Caco-2 (cell line): ENCODE results near the gene DUOXA1. TPM values are rescaled to one million over a fixed set of nuclear protein-coding genes. Genes with fewer than 3 reads are reported as not detected.

Source experiments
- BruUV-seq: library from RNA; stranded (reverse); fragments of 400-500 nt; replicated peaks from 2 replicates; lab custom pipeline; 2021; lab: Mats Ljungman, UMichigan
- CTCF ChIA-PET: fragments of 300-600 bp; sonication (Branson Sonifier 250); formaldehyde crosslinking; loops from one replicate; lab custom pipeline; 2022; ENCODE audit warnings: antibody characterized with exemption; lab: Charles Lee
- POLR2A ChIA-PET: fragments of 300-600 bp; sonication (Branson Sonifier 250); formaldehyde crosslinking; loops from one replicate; lab custom pipeline; 2022; ENCODE audit warnings: antibody characterized with exemption; lab: Charles Lee
- DNase-seq, 2 experiments: peaks; one replicate each; pipeline versions ENCODE4 v3.0.0 to v3.0.0-alpha.2; 2020 to 2022
- H3K27me3 ChIP-seq: replicated peaks from 2 replicates; pipeline ENCODE4 v1.6.0; 2011; ENCODE audit warnings: low read length; ENCODE audit not compliant: control insufficient read depth, insufficient read depth
- H3K36me3 ChIP-seq: 2 replicates; pipeline ENCODE4 v1.5.1; 2011; ENCODE audit warnings: low read length; ENCODE audit not compliant: control insufficient read depth, insufficient read depth
- H3K4me1 ChIP-seq: fragments of 250-450 bp; sonication (Bioruptor Pico); 2 replicates; pipeline ENCODE4 v1.5.1; 2020; ENCODE audit warnings: mild to moderate bottlenecking
- H3K4me3 ChIP-seq: 2 replicates; pipeline ENCODE4 v1.5.1; 2011; ENCODE audit warnings: low read depth, mild to moderate bottlenecking, control low read depth, low read length
- H3K9me3 ChIP-seq: fragments of 250-450 bp; sonication (Bioruptor Pico); 2 replicates; pipeline ENCODE4 v1.5.1; 2020; ENCODE audit warnings: mild to moderate bottlenecking, moderate library complexity
- H3K27ac Mint-ChIP-seq: one replicate; pipeline ENCODE4 v1.8.0; 2022; ENCODE audit warnings: mixed read lengths; ENCODE audit not compliant: unreplicated experiment
- H3K27me3 Mint-ChIP-seq: one replicate; pipeline ENCODE4 v1.8.0; 2022; ENCODE audit warnings: mixed read lengths; ENCODE audit not compliant: insufficient read depth, unreplicated experiment
- H3K36me3 Mint-ChIP-seq: one replicate; pipeline ENCODE4 v1.8.0; 2022; ENCODE audit warnings: mild to moderate bottlenecking, mixed read lengths; ENCODE audit not compliant: insufficient read depth, unreplicated experiment
- H3K4me1 Mint-ChIP-seq: one replicate; pipeline ENCODE4 v1.8.0; 2022; ENCODE audit warnings: low read depth, mixed read lengths; ENCODE audit not compliant: unreplicated experiment
- H3K4me3 Mint-ChIP-seq: one replicate; pipeline ENCODE4 v1.8.0; 2022; ENCODE audit warnings: mild to moderate bottlenecking, moderate library complexity, mixed read lengths; ENCODE audit not compliant: unreplicated experiment
- H3K9me3 Mint-ChIP-seq: one replicate; pipeline ENCODE4 v1.8.0; 2022; ENCODE audit warnings: mixed read lengths; ENCODE audit not compliant: unreplicated experiment
- intact Hi-C: fragments of 100-400 bp; cut with micrococcal nuclease; formaldehyde crosslinking; loops from one replicate; pipeline ENCODE4 v1.10.0; 2022; ENCODE audit not compliant: unreplicated experiment
- total RNA-seq: library from RNA; stranded (reverse); gene quantifications from 2 replicates; pipeline ENCODE4 v1.2.3, GENCODE V29; 2022
- TF ChIP-seq, protein P1 (sequence below), 2 experiments: fragments of 200-600 bp in 1 of 2; IDR thresholded peaks; 1 replicate in 1 of 2; 2 replicates in 1 of 2; pipeline versions ENCODE4 v1.5.1 to v1.8.0; 2011 to 2022; ENCODE audit warnings: antibody characterized with exemption in 1 of 2, control low read depth in 1 of 2, inconsistent platforms in 1 of 2, low read depth in 1 of 2, low read length in 1 of 2, mild to moderate bottlenecking in 1 of 2, moderate library complexity in 1 of 2; ENCODE audit not compliant: insufficient read depth in 1 of 2, severe bottlenecking in 1 of 2, unreplicated experiment in 1 of 2

DUOXA1 gene
- total RNA-seq, 1 experiment from 2014 or later = not detected

DNA sequence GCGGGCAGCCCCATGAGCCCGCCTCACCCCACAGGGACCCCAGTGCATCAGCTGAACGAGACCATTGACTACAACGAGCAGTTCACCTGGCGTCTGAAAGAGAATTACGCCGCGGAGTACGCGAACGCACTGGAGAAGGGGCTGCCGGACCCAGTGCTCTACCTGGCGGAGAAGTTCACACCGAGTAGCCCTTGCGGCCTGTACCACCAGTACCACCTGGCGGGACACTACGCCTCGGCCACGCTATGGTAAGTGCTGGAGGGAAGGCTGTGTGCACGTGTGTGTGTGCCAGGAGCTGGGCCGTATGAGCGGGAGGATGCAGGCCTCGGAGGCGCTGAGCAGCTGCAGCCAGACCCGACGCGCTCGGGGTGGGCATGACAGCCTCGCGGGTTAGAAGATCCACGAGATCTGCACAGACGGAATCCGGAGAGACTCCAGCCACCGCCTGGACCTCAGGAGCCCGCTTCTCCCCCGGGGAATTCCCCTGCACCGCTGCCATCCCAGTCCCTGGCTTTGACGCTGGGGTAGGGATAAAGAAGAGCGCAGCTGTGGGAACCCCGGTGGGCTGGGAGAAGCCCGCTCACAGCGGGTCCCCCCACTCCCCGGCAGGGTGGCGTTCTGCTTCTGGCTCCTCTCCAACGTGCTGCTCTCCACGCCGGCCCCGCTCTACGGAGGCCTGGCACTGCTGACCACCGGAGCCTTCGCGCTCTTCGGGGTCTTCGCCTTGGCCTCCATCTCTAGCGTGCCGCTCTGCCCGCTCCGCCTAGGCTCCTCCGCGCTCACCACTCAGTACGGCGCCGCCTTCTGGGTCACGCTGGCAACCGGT is 13.0 kb downstream of the DUOXA1 start:
- no peak overlapping the region for H3K4me3 Mint-ChIP-seq
- H3K36me3 ChIP-seq = no peaks in the 10 kb centered on the region
- peaks cover 11% of the 10 kb centered on the region for H3K36me3 Mint-ChIP-seq
- H3K4me1 ChIP-seq = peaks cover 4% of the 10 kb centered on the region; the same call in 1 of the 2 replicates
- H3K4me3 ChIP-seq = no peak overlapping the region
- ChIA-PET POLR2A (no interaction called here), CTCF (no interaction called here)
- no TSS peak for BruUV-seq
- intact Hi-C loops = no loop called here
- TF ChIP-seq, protein P1, sequence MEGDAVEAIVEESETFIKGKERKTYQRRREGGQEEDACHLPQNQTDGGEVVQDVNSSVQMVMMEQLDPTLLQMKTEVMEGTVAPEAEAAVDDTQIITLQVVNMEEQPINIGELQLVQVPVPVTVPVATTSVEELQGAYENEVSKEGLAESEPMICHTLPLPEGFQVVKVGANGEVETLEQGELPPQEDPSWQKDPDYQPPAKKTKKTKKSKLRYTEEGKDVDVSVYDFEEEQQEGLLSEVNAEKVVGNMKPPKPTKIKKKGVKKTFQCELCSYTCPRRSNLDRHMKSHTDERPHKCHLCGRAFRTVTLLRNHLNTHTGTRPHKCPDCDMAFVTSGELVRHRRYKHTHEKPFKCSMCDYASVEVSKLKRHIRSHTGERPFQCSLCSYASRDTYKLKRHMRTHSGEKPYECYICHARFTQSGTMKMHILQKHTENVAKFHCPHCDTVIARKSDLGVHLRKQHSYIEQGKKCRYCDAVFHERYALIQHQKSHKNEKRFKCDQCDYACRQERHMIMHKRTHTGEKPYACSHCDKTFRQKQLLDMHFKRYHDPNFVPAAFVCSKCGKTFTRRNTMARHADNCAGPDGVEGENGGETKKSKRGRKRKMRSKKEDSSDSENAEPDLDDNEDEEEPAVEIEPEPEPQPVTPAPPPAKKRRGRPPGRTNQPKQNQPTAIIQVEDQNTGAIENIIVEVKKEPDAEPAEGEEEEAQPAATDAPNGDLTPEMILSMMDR (IDR thresholded peaks at IDR 0.05; ENCODE audit: insufficient read depth in 1 of 2, low read depth in 1 of 2, low read length in 1 of 2, severe bottlenecking in 1 of 2, unreplicated experiment in 1 of 2) = no peak
- H3K4me1 Mint-ChIP-seq = peaks cover 19% of the 10 kb centered on the region
- H3K27me3 Mint-ChIP-seq = peaks cover 4% of the 10 kb centered on the region
- H3K9me3 Mint-ChIP-seq = no peaks in the 10 kb centered on the region
- no peak for DNase-seq
- no peaks in the 10 kb centered on the region for H3K9me3 ChIP-seq
- no peak overlapping the region for H3K27ac Mint-ChIP-seq
- H3K27me3 ChIP-seq = no peaks in the 10 kb centered on the region

GRCh38 chr15:45116006-45116481 is 13.6 kb downstream of the DUOXA1 start:
- no peaks in the 10 kb centered on the region for H3K9me3 Mint-ChIP-seq
- peaks cover 11% of the 10 kb centered on the region for H3K36me3 Mint-ChIP-seq
- CTCF ChIA-PET = no interaction called here
- POLR2A ChIA-PET = no interaction called here
- no peak for DNase-seq
- peaks cover 17% of the 10 kb centered on the region for H3K4me1 Mint-ChIP-seq
- Histone ChIP-seq H3K27me3 (no peaks in the 10 kb centered on the region), H3K36me3 (no peaks in the 10 kb centered on the region), H3K4me3 (no peak overlapping the region), H3K9me3 (no peaks in the 10 kb centered on the region), H3K4me1 (peaks cover 4% of the 10 kb centered on the region; the same call in 1 of the 2 replicates)
- intact Hi-C loops = no loop called here
- no TSS peak for BruUV-seq
- TF ChIP-seq, protein P1 (IDR thresholded peaks at IDR 0.05; ENCODE audit: insufficient read depth in 1 of 2, low read depth in 1 of 2, low read length in 1 of 2, severe bottlenecking in 1 of 2, unreplicated experiment in 1 of 2) = no peak
- no peak overlapping the region for H3K27ac Mint-ChIP-seq
- H3K27me3 Mint-ChIP-seq = peaks cover 4% of the 10 kb centered on the region
- H3K4me3 Mint-ChIP-seq = no peak overlapping the region

- peaks cover 4% of the 10 kb centered on the region; the same call in 1 of the 2 replicates for H3K4me1 ChIP-seq
- H3K4me3 ChIP-seq = no peak overlapping the region
- intact Hi-C loops = no loop called here
- Mint-ChIP-seq H3K27ac (no peak overlapping the region), H3K4me1 (peaks cover 17% of the 10 kb centered on the region), H3K27me3 (peaks cover 4% of the 10 kb centered on the region), H3K36me3 (peaks cover 11% of the 10 kb centered on the region), H3K4me3 (no peak overlapping the region), H3K9me3 (no peaks in the 10 kb centered on the region)
- TF ChIP-seq, protein P1 (IDR thresholded peaks at IDR 0.05; ENCODE audit: insufficient read depth in 1 of 2, low read depth in 1 of 2, low read length in 1 of 2, severe bottlenecking in 1 of 2, unreplicated experiment in 1 of 2) = no peak
- no peaks in the 10 kb centered on the region for H3K27me3 ChIP-seq
- ChIA-PET CTCF (interaction anchor here (1.5 kb wide), 1 partner anchor 8 kb away, joined by 4 read pairs; no protein-coding TSS in a partner anchor), POLR2A (interaction anchor here (0.5 kb wide), 1 partner anchor 23 kb away, joined by 3 read pairs; no protein-coding TSS in a partner anchor)
- BruUV-seq = no TSS peak
- no peak for DNase-seq
- H3K36me3 ChIP-seq = no peaks in the 10 kb centered on the region
- H3K9me3 ChIP-seq = no peaks in the 10 kb centered on the region
These were observed 14.3 kb downstream of the DUOXA1 start for GRCh38 chr15:45115312-45115820.
